GM19467 (cell line): ENCODE data around the gene CDK5.
A peak's percentile ranks its signal among the peaks of the same experiment; 100 is the strongest.

Experiments
- ATAC-seq: cut with Tn5 transposase; IDR thresholded peaks from one replicate; pipeline ENCODE4 v1.9.1; 2021; ENCODE audit warnings: mild to moderate bottlenecking, moderate library complexity; ENCODE audit not compliant: unreplicated experiment

The CDK5 gene

DNA sequence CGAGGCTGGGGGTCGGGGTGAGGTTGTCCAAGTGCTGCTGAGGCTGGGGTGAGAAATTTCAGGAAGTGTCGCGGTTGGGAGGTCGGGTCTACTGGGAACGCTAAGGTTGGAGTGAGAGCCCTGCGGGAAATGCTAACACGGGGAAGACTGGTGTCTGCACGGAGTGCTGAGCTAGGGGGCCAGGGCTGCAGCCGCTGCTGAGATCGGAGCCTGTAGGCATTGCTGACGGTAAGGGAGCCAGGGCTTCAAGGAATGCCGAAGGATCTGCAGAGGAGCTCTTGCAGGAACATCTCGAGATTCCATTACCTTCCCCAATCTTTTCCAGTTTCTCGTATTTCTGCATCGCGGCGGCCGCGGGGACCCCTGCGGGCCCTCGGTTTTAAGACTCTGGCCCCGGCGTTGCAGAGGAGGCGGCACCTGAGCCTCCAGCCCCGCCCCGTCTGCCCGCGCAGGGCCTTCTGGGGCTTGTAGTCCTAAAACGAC lies at the start of gene CDK5:
CDK5 (minus strand) TSS at position 392 of the 483 bp plus-strand sequence; CDS start at position 343, 49 bp downstream.
- peak; percentile 13 for ATAC-seq

DNA sequence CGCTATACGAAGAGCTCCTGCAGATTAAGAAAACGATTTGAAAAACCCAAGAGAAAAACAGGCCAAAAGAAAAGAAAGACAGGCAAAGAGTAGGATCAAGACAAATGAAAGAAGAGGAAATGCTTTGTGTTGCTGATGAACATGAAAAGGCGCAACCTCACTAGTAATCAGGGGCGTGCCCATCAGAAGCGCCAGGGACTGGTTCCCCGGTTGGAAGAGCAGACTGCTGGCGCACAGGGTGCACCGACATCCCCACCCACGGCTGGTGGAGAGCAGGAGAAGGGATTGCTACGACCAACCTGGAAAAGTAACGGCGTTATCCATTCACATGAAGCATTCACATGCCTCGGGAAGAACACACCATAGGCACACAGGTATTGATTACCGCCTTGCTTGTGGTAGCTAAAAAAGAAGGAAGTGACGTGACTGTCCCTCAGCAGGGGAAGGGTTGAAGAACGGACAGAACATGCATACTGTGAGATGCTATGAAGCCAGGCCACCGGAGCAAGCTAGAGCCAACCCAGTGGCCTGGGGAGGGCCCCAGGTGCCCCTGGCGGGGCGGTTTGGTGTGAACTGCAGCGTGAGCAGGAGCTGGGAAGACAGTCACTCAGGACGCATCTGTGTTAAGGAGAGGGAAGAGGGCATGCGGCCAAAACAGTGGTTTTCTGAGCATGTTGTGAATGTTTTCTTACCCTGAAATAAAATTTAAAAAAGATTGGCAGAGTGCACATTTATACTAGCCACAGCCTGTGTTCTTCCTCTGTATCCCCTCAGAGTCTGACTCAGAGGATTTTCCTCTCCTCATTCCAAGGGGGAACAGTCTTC lies 46.9 kb upstream of the CDK5 start:
- ATAC-seq, result no peak

DNA sequence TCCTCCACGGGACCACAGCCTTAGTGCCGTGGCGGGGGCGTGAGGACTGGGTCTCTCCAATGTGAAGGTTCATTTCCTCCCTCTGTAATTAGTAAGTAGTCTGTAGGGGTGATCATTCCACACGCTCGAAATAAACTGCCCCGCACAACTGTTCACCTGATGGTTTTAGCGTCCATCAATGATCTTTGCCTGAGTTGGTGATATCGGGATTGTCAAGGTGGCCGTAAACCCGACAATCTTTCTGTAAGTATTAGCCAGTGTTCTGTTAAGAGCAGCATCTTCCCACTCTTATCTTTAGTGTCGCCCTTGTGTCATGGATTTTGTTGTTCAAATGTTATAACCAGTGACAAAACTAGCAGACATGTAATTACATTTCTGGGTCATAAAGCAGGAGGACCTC lies 46.3 kb upstream of the CDK5 start:
- ATAC-seq, result no peak

DNA sequence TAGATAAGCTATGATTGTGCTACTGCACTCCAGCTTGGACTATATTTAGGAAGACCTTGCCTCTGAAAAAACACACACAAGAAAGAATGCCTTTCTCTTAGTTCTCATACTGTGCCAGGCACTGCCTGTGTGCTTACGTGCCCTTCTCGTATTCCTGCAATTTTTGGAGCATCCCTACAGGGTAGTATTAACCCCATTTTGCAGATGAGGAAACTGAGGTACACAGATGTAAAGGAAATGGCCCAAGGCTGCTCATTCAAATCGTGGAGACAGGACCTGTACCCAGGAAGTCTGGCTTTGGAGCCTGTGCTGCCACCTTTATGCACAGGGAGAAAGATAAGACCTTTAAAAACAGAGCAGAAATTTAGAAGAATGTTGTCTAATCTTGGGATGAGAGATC lies 45.3 kb upstream of the CDK5 start:
- ATAC-seq, result no peak

DNA sequence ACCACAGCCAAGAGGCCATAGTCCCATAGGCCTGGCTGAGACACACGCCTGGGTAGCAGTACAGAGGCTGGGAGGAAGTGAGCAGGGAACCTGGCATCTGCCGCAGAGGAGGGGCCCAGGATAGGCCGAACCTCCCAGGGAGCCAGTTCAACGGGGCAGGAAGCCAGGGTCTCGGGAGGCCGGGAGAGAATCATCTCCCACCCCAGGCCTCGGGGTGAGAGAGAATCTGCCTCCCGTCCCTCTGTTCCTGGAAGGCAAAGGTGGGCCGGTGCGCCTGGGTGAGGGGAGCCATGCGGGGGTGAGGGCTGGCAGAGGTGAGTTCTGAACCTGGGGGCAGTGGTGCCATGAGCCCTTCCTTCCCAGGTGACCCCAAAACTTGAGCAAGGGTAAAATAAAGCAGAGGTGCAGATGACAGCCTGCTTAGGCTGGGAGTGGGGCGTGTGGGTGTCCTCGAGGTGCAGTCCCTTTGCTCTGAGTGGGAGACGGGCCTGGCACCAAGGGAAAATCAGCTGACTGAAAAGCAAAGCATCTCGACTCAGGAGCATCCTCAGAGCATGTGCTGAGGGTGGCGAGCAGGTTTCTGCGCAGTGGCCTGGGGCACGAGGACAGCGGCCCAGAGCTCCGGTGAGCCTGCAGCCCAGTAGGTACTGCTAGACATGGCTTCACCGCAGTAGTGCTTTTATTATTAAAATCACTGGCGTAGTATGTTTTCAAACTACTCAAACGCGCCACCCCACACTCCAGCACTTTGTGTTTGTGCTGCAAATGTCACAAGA lies 44.1 kb upstream of the CDK5 start:
- ATAC-seq, result no peak

DNA sequence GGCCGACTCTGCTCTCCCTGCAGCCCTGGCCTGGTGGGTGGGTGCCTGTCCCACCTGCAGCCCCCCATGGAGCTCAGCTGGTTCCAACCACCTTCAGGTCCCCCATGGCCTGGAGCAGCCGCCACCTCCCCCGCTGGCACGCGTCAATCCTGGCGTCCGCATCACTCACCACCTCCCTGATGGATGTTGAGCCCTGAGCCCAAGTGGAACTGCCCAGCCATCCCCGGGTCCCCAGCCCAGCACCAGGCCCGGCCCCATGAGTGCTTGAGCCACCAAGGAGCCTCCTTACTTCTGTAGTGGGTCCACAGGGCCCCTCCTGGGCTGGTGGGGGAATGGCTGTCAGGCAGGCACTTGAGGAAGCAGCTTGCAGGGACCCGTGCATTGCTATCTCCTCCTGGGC lies 43.2 kb upstream of the CDK5 start:
- no peak for ATAC-seq

DNA sequence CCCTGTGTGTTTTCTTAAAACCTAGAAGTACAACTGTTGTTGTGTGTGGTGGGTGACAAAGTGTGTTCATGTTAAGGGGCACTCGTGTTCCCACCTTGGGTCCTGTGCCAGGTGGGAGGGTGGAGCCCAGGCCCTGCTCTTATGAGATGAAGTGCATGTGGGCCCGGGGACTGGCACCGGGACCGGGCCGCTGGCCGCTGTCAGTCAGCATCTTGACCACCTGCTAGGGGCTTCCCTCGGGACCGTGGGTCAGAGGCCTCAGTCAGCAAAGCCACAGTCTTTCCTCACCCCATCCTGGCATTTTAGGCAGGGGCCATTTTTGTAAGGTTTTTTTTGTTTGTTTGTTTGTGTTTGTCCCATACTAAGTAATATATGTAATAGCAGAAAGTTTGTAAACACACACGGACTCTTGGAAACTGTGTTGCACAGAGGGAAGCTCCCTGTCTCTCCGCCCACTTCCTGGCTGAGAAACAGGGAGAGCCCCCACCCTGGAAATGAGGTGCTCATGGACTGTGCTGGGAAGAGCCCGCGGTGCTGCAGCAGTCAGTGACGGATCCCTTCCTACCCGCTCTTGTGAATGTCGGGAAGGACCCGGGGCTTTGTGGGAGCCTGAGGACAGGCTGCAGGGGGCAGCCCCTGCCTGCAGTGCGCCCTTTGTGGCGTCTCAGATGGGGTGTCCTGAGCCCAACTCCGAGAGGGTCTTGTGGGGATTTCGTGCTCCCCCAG lies 42.0 kb upstream of the CDK5 start:
- no peak for ATAC-seq

DNA sequence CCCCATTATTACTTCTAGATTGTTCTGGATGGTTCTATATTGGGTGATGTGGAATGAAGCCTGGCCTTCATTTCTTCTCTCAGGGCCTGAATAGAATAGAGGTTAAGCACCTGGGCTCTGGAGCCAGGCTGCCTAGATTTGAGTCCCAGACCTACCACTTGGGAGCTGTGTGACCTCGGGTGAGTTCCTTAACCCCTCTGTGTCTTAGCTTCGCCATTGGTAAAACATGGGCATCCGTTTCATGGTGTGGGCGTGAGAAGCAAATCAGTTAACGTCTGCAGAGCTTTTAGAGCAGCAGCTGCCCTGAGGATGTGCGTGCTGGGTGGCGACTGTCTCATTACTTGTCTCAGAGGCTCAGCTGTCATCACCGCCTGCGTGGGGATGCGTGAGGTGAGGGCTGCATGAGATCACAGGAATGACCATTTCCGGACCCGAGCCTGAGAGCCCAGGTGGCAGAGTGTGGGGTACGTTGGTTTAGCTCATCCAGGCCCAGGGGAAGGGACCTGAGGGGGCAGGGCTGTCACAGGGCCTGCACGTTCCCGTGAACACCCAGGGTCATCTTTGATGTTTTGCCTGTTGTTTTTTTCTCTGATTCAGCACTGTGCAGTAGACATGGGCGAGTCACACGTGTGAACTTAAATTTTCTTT lies 38.3 kb upstream of the CDK5 start:
- ATAC-seq, result no peak

DNA sequence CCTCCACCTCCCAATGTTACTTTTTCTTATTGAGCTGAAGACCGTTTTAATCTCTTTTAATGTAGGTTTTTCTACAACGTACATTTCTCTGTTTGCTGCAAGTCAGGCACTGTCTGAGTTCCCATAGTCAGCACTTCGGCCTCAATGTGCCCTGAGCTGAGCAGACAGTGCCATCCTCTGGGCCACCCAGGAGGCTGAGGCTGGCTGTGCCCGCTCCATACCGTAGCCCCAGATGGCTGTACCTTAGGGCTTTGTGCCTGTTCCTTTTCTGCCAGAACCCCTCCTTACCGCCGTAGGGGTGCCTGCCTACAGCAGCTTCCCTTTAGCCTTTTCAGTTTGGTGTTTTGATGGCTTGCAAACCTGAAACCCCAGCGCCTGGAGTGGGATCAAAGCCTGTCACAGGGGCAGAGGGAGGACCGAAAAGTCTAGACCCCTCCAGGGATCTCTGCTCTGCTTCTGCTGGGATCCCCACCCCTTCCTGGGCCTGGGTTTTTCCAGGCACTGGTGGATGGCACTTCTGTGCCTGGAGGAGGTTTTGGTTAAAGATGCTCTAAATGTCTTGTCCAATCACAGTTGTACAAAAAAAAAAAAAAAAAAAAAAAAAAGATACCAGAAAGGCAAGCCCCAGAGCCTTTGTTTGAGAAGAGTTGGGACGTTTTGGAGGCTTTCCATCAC lies 37.6 kb upstream of the CDK5 start:
- ATAC-seq, result no peak

DNA sequence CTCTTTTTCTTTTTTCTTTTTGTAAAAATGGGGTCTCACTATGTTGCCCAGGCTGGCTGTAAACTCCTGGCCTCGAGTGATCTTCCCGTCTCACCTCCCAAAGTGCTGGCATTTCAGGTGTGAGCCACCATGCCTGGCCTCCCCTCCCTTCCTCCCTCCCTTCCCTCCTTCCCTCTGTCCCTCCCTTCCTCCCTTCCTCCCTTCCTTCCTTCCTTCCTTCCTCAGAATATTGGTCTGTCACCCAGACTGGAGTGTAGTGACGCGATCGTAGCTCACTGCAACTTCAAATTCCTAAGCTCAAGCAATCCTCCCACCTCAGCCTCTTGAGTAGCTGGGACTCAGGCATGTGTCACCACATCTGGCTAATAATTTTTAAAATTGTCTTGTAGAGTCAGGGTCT lies 37.0 kb upstream of the CDK5 start:
- ATAC-seq, result no peak

DNA sequence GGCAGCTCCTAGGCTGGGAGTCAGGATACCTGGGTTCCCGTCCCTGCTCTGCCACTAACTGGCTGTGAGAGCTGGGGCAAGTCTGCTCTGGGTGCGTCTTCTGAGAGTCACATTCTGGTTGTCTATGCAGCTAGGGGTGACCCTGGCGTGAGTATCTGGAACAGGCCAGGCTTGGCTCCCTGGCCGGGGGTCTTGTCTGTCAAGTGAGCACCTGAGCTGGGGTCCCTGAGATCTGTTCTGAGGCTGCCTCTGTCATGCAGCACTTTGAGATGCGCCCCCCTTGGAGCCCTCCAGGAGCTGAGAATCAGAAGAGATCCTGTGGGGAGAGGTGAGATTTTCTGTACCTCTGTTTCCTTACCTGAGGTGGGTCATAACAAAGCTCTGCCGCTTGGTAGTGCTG lies 36.1 kb upstream of the CDK5 start:
- no peak for ATAC-seq

DNA sequence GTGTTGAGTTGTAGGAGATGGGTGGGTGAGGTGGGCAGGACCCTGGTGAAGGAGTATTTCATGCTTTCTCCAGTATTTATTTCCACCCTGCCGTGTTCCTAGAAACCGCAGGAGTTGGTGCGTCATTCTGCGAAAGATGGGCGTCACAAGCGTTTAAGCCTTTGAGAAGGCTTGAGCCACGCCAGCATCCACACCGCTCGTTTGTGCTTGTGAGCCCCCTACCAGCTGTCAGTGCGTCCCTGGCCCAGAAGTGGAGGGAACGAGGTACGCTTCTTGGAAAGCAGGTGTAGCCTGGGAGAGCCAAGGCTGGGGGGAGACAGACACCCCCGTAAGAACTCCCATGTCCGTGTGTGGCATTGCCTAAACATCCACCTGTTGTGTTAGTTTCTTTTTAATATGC lies 34.3 kb upstream of the CDK5 start:
- no peak for ATAC-seq

DNA sequence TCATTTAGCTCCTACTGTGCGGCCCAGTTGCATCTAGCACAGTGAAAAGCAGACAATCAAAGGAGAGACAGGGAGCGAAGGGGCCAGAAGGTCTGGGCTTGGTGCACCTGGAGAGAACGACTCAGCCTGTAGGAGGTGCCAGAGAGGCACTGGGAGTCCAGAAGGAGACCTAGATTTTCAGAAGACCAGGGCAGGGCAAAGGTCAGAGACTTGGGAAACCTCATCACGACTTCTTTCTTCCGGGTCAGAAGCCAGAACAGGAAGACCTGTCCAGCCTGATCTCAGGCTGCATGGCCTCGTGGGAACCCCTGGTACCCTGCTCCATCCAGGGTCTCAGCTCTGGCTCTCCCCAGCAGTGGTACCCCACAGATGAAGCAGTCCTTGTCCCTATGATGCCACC lies 33.7 kb upstream of the CDK5 start:
- no peak for ATAC-seq

DNA sequence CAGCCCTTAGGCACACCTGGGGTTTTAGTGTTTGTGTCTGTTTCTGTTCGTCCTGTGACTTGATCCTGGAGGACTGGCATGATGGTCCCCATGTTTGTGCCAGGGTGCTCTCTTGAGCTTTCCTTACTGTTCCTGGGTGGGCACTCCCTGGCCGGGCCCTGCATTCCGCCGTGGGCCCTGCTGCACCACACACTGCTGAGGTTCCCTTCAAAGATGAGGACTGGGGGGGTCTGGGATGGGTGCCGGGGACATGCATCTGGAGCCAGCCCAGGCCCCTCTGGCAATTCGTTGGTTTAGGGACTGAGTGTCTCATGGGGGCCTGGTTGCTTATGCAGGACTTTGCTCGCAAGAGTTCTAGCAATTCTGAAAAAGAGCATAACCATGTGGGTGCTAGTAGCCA lies 33.3 kb upstream of the CDK5 start:
- no peak for ATAC-seq

DNA sequence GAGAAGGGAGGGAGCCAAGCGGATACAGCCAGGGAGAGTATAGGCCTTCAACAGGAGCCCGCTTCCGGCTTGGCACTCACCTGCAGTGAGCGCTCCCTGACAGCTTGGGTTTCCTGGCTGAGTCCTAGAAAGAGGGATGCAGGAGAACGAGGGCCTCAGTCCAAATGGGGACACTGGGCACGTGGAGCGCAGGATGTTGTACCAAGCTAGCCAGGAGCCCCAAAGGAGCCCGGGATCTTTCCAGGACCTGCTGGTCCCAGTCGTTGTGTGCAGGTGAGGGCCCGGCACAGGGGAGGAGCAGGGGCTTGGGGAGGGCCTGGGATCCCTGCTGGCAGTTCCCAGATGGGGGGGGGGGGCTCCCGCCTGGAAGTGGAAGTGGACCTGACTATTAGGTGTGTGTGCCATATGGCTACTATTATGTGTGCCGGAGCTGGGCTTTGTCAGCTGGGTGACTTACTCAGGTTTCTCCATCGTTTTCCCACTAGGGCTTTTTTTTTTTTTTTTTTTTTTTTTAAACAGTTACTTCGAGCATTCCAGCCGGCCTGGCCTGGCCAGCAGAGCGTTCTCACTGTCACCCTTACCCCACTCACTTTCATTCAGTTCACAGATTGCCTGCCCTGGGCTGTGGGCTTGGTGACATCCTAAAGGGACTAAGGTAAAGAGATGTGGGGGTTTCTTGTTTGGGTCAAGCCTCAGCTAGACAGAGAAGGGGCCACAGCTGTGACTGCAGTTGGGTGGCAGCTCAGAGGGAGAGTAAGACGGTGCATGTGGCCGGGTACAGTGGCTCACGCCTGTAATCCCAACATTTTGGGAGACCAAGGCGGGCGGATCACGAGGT lies 32.4 kb upstream of the CDK5 start:
- ATAC-seq, result no peak

DNA sequence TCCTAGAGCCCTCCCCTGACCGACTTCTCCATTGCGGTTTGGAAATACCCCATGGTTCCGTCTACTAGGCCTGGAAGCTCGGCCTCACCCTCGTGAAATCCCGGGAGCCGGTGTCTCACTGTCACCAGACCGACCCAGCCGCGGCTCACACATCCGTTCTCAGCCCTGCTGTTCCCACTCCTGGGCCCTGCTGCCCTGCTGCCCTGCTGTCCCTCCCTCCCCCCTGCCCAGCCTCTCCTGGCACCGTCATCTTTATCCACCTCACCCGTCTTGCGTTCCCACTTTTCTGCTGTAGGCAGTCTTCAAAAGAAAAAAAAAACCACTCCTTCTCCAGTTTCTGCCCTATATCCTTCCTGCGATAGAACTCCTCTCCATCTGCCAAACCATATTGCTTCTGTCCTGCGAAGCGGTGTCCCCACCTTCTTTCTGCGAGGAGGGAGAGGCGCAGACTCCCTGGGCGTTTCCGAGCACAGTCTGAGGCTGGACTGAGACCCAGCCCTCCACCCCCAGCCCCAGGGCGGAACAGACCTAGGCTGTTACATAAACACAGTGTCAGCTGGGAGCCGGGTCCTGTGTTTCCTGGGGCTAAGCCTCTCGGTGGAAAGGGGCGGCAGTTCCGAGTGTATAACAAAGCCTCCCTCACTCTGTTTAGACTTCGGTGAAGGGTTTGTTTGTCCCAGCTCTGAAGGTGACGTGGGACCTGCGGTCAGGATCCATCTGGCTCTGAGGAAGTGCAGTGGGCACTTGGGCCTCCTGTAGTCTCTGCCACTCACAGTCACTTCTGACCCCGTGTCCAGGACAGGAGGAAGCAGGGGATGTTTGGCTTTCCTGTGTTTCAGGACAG lies 31.4 kb upstream of the CDK5 start:
- ATAC-seq, result no peak

DNA sequence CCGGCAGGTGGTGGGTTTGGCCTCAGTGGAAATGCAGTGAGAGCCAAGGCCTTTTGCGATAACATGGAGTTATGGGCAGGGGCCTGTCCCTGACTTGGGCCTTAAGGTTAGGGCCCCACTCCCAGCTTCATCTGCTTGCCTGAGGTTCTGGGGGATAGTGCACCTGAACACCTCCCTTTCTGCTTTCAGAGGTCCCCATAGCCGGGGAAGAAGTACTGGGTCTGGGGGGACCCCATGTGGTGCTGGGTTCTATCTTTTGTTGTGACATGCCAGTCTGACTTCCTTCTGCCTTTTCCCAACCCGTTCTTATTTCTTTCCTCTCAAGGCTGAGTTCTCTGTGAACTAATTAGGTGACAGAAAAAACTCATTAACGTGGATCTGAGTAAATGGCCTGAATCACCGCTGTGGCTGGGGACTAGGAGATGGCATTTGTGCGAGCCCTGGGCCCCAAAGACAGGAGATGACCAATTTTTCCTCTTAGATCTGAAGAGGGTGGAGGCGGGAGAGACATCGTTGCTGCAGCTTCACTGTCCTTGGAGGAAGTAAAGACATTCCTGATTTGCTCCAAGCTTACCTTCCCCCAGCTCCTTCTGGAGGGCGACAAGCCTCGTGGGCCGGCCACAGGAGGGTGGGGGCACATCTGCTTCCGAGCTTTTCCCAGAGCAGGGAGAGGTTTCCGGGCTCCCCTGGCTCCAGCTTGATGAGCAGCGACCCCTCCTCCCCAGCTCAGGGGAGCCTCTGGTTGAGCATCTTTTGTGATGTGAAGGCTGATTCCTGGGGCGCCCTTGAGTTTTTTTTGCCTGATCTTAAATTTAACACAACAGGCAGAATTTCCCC lies 30.5 kb upstream of the CDK5 start:
- ATAC-seq, result no peak
